OCI-LY7 (cell line): ENCODE data around the gene TIMM8A. TPM values are rescaled to one million over a fixed set of nuclear protein-coding genes. Genes with fewer than 3 reads are reported as not detected.

Experiments
- BruUV-seq: library from RNA; stranded (reverse); fragments of 400-500 nt; replicated peaks from 2 replicates; lab custom pipeline; 2021; lab: Mats Ljungman, UMichigan
- CTCF ChIA-PET: fragments of 300-600 bp; sonication (Branson Sonifier 250); formaldehyde crosslinking; loops from one replicate; lab custom pipeline; 2022; ENCODE audit warnings: antibody characterized with exemption; ENCODE audit not compliant: unreplicated experiment; lab: Charles Lee
- POLR2A ChIA-PET: fragments of 300-600 bp; sonication (Branson Sonifier 250); formaldehyde crosslinking; loops from one replicate; lab custom pipeline; 2022; ENCODE audit warnings: antibody characterized with exemption; lab: Charles Lee
- DNase-seq: peaks from one replicate; pipeline ENCODE4 v3.0.0-alpha.2; 2015; ENCODE audit warnings: low spot score
- H2AFZ ChIP-seq: fragments of 200-600 bp; sonication (generic), shearing (Covaris generic); 2 replicates; pipeline ENCODE4 v1.6.1; 2014; ENCODE audit warnings: mild to moderate bottlenecking, antibody characterized with exemption, low read length, moderate library complexity
- H3K27ac ChIP-seq: fragments of 200-600 bp; sonication (generic); 2 replicates; pipeline ENCODE4 v1.5.1; 2014; ENCODE audit warnings: mixed run types, low read depth, mild to moderate bottlenecking, moderate library complexity, low read length, inconsistent platforms; ENCODE audit not compliant: poor library complexity, severe bottlenecking
- H3K36me3 ChIP-seq: fragments of 200-600 bp; sonication (generic); 2 replicates; pipeline ENCODE4 v1.6.1; 2014; ENCODE audit warnings: mild to moderate bottlenecking, antibody characterized with exemption, low read length, moderate library complexity, mixed read lengths; ENCODE audit not compliant: insufficient read depth
- H3K4me1 ChIP-seq: fragments of 200-600 bp; sonication (generic); 2 replicates; pipeline ENCODE4 v1.5.1; 2014; ENCODE audit warnings: mild to moderate bottlenecking, low read length; ENCODE audit not compliant: insufficient read depth, poor library complexity, severe bottlenecking
- H3K4me2 ChIP-seq: fragments of 200-600 bp; sonication (generic); 2 replicates; pipeline ENCODE4 v1.6.1; 2014; ENCODE audit warnings: mild to moderate bottlenecking, low read length
- H3K4me3 ChIP-seq: fragments of 200-600 bp; sonication (generic); 2 replicates; pipeline ENCODE4 v1.5.1; 2014; ENCODE audit warnings: mild to moderate bottlenecking, low read depth, low read length; ENCODE audit not compliant: poor library complexity, severe bottlenecking
- H3K79me2 ChIP-seq: fragments of 200-600 bp; sonication (generic); 2 replicates; pipeline ENCODE4 v1.6.1; 2016; ENCODE audit warnings: low read depth, mild to moderate bottlenecking, low read length, moderate library complexity, mixed read lengths; ENCODE audit not compliant: insufficient read depth
- H3K9me2 ChIP-seq: fragments of 200-600 bp; sonication (generic); 2 replicates; pipeline ENCODE4 v1.6.1; 2016; ENCODE audit warnings: mild to moderate bottlenecking, low read length, mixed read lengths; ENCODE audit not compliant: insufficient read depth
- H3K9me3 ChIP-seq: fragments of 200-600 bp; sonication (generic); 2 replicates; pipeline ENCODE4 v1.6.1; 2014; ENCODE audit warnings: mild to moderate bottlenecking, mixed run types, low read length, mixed read lengths
- H4K20me1 ChIP-seq: fragments of 200-600 bp; sonication (generic); 2 replicates; pipeline ENCODE4 v1.6.1; 2014; ENCODE audit warnings: mild to moderate bottlenecking, antibody characterized with exemption, low read length, moderate library complexity, mixed read lengths; ENCODE audit not compliant: insufficient read depth
- EZH2phosphoT487 ChIP-seq: fragments of 200-600 bp; sonication (generic); IDR thresholded peaks from 2 replicates; pipeline ENCODE4 v1.6.1; 2018; ENCODE audit warnings: low read depth, borderline replicate concordance, mild to moderate bottlenecking, mixed run types, antibody characterized with exemption, low read length, moderate library complexity, mixed read lengths
- intact Hi-C: fragments of 100-400 bp; cut with micrococcal nuclease; formaldehyde crosslinking; loops from one replicate; pipeline ENCODE4 v1.10.0; 2022; ENCODE audit not compliant: unreplicated experiment
- total RNA-seq, 2 experiments: library from RNA; depleted of rRNA in 1 of 2; stranded (reverse); fragments of >200 nt in 1 of 2; shearing (Covaris generic) in 1 of 2; gene quantifications; 2 replicates each; pipeline ENCODE4 v1.2.3, GENCODE V29; 2014 to 2022
- TF ChIP-seq, protein P1 (sequence below): fragments of 200-600 bp; sonication (generic); conservative IDR thresholded peaks from 2 replicates; pipeline ENCODE4 v1.5.1; 2014; ENCODE audit warnings: mild to moderate bottlenecking, antibody characterized with exemption, low read length, moderate library complexity, mixed read lengths

The TIMM8A gene
- total RNA-seq, 2 experiments from 2014 or later = 14.9 to 33.5 TPM

- H3K9me3 ChIP-seq = no peaks in the 10 kb centered on the region
- peaks cover 28% of the 10 kb centered on the region for H3K79me2 ChIP-seq
- H3K9me2 ChIP-seq = no peaks in the 10 kb centered on the region
- H2AFZ ChIP-seq = no peak overlapping the region
- H3K27ac ChIP-seq = peak overlapping the region; percentile 55
- peaks cover 34% of the 10 kb centered on the region for H3K4me1 ChIP-seq
- POLR2A ChIA-PET = interaction anchor here (0.5 to 2.3 kb wide), 5 partner anchors 11 to 234 kb away, joined by 3 to 8 read pairs (median 6); no protein-coding TSS in a partner anchor
- H3K4me2 ChIP-seq = peak overlapping the region; percentile 23
- CTCF ChIA-PET = no interaction called here
- intact Hi-C loops = no loop called here
- BruUV-seq = no TSS peak
- TF ChIP-seq, protein P1, sequence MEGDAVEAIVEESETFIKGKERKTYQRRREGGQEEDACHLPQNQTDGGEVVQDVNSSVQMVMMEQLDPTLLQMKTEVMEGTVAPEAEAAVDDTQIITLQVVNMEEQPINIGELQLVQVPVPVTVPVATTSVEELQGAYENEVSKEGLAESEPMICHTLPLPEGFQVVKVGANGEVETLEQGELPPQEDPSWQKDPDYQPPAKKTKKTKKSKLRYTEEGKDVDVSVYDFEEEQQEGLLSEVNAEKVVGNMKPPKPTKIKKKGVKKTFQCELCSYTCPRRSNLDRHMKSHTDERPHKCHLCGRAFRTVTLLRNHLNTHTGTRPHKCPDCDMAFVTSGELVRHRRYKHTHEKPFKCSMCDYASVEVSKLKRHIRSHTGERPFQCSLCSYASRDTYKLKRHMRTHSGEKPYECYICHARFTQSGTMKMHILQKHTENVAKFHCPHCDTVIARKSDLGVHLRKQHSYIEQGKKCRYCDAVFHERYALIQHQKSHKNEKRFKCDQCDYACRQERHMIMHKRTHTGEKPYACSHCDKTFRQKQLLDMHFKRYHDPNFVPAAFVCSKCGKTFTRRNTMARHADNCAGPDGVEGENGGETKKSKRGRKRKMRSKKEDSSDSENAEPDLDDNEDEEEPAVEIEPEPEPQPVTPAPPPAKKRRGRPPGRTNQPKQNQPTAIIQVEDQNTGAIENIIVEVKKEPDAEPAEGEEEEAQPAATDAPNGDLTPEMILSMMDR = no peak
- no peak for TF ChIP-seq EZH2phosphoT487
- no peak overlapping the region for H3K4me3 ChIP-seq
- H4K20me1 ChIP-seq = no peaks in the 10 kb centered on the region
- DNase-seq = no peak
- peaks cover 87% of the 10 kb centered on the region for H3K36me3 ChIP-seq
These were observed 47.2 kb upstream of the TIMM8A start for GRCh38 chrX:101395789-101396188.

DNA sequence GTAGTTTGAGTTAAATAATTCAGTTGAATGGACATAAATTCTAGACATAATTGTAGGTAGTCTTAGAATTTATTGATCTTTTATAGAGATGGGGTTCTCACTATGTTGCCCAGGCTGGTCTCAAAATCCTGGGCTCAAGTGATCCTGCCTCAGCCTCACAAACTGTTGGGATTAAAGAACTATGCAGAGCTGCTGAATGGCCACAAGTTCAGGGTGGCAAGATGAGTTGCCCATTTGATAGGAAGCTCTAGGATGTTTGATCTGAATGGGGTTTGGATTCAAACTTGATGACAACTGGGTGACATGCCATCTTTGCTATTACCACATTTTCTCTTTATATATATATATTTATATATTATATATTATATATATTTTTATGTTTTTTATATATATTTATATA, 45.8 kb upstream of the TIMM8A start:
- Histone ChIP-seq H3K9me2 (no peaks in the 10 kb centered on the region), H3K4me1 (peaks cover 39% of the 10 kb centered on the region), H4K20me1 (no peaks in the 10 kb centered on the region), H3K36me3 (peaks cover 75% of the 10 kb centered on the region), H3K9me3 (no peaks in the 10 kb centered on the region), H3K79me2 (peaks cover 33% of the 10 kb centered on the region), H3K27ac (peak overlapping the region; percentile 88), H3K4me3 (peak overlapping the region; percentile 98), H2AFZ (no peak overlapping the region), H3K4me2 (peak overlapping the region; percentile 83)
- ChIA-PET POLR2A (interaction anchor here (1.2 to 2.3 kb wide), 3 partner anchors 9 to 19 kb away, joined by 4 to 6 read pairs (median 6); no protein-coding TSS in a partner anchor), CTCF (no interaction called here)
- intact Hi-C loops = no loop called here
- TF ChIP-seq EZH2phosphoT487 = no peak
- TF ChIP-seq, protein P1 = no peak
- BruUV-seq = no TSS peak
- no peak for DNase-seq

DNA sequence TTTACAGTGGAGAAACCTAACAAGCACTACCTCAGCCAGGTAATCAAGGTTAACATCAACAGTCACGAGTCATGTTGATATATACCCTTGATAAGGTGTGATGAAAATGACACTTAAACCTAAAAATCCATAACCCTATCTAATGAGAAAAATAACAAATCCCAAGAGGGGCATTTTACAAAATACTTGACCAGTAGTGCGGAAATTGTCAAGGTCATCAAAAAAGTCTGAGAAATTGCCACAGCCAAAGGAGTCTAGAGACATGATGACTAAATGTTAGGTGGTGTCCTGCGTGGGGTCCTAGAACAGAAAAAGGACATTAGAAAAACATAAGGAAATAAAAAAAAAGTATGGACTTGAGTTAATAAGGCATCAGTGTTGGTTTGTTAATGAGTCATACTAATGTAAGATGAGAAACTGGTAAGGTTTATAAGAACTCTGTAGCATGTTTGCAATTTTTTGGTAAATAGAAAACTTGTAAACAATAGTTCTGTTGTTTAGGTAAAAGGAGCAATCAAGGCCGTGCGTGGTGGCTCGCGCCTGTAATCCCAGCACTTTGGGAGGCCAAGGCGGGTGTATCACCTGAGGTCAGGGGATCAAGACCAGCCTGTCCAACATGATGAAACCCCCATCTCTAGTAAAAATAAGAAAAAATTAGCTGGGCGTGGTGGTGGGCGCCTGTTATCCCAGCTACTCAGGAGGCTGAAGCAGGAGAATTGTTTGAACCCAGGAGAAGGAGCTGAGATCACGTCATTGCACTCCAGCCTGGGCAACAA, 45.2 kb upstream of the TIMM8A start:
- Histone ChIP-seq H3K27ac (peak overlapping the region; percentile 88), H3K4me2 (peak overlapping the region; percentile 83), H3K9me3 (no peaks in the 10 kb centered on the region), H4K20me1 (no peaks in the 10 kb centered on the region), H3K4me1 (peaks cover 46% of the 10 kb centered on the region), H2AFZ (no peak overlapping the region), H3K79me2 (peaks cover 33% of the 10 kb centered on the region), H3K9me2 (no peaks in the 10 kb centered on the region), H3K36me3 (peaks cover 69% of the 10 kb centered on the region), H3K4me3 (peak overlapping the region; percentile 98)
- intact Hi-C loops = no loop called here
- DNase-seq = no peak
- ChIA-PET POLR2A (interaction anchor here (0.7 to 2.3 kb wide), 3 partner anchors 9 to 19 kb away, joined by 3 to 6 read pairs (median 6); no protein-coding TSS in a partner anchor), CTCF (no interaction called here)
- TF ChIP-seq, protein P1 = no peak
- TF ChIP-seq EZH2phosphoT487 = no peak
- BruUV-seq = no TSS peak
